Measurements from ENCODE around the gene REPIN1. TPM values are rescaled to one million over a fixed set of nuclear protein-coding genes. Genes with fewer than 3 reads are reported as not detected.
A peak's percentile ranks its signal among the peaks of the same experiment; 100 is the strongest.

Gene REPIN1
- total and polyA plus RNA-seq, 2 donors from 2014 or later, result 53.7 to 95.8 TPM

DNA sequence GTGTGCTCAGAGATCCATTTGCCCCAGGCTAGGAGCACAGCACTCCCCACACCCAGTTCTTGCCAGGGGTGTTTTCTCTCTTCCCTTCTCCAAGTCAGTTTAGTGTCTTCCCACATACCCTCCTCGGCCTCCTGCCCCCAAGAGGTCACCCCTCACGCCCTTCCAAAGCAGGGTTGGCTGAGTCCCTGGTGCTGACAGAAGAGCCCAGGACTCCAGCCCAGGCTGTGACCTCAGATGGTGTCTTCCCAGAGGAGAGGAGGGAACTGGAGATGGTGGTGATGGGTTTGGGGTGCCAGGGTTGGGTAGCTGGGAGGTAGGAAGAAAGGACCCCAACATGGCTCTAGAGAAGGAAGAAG, 30.3 kb downstream of the REPIN1 start:
- H3K9ac ChIP-seq (ENCODE audit: low read length in 3 of 3), result no peak overlapping the region
- H3K27ac ChIP-seq (ENCODE audit: low read depth in 2 of 2, low read length in 2 of 2), result no peak overlapping the region
- H3K4me1 ChIP-seq (ENCODE audit: control insufficient read depth in 2 of 3, insufficient read depth in 2 of 3, low read depth in 1 of 3, low read length in 3 of 3), result peaks cover 0 to 5% (median 0%) of the 10 kb centered on the region in 3 donors
- H3K27me3 ChIP-seq (ENCODE audit: control insufficient read depth, insufficient read depth, low read length), result no peaks in the 10 kb centered on the region
- no peak overlapping the region for H3K4me3 ChIP-seq (ENCODE audit: low read length in 3 of 3)
- TF ChIP-seq, protein P1, sequence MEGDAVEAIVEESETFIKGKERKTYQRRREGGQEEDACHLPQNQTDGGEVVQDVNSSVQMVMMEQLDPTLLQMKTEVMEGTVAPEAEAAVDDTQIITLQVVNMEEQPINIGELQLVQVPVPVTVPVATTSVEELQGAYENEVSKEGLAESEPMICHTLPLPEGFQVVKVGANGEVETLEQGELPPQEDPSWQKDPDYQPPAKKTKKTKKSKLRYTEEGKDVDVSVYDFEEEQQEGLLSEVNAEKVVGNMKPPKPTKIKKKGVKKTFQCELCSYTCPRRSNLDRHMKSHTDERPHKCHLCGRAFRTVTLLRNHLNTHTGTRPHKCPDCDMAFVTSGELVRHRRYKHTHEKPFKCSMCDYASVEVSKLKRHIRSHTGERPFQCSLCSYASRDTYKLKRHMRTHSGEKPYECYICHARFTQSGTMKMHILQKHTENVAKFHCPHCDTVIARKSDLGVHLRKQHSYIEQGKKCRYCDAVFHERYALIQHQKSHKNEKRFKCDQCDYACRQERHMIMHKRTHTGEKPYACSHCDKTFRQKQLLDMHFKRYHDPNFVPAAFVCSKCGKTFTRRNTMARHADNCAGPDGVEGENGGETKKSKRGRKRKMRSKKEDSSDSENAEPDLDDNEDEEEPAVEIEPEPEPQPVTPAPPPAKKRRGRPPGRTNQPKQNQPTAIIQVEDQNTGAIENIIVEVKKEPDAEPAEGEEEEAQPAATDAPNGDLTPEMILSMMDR (IDR thresholded peaks at IDR 0.05; ENCODE audit: borderline replicate concordance, extremely low read depth, insufficient read depth), result no peak
- no peaks in the 10 kb centered on the region for H3K36me3 ChIP-seq (ENCODE audit: control insufficient read depth in 2 of 3, insufficient read depth in 3 of 3, low read length in 3 of 3)
- no peaks in the 10 kb centered on the region for H3K9me3 ChIP-seq (ENCODE audit: control insufficient read depth in 2 of 3, insufficient read depth in 1 of 3, low read length in 3 of 3)
- intact Hi-C loops (cut with DNase I), result no loop called here
- DNase-seq (peak in 2 of 5 donors; percentile 37 to 51), FAIRE-seq (no peak)

DNA sequence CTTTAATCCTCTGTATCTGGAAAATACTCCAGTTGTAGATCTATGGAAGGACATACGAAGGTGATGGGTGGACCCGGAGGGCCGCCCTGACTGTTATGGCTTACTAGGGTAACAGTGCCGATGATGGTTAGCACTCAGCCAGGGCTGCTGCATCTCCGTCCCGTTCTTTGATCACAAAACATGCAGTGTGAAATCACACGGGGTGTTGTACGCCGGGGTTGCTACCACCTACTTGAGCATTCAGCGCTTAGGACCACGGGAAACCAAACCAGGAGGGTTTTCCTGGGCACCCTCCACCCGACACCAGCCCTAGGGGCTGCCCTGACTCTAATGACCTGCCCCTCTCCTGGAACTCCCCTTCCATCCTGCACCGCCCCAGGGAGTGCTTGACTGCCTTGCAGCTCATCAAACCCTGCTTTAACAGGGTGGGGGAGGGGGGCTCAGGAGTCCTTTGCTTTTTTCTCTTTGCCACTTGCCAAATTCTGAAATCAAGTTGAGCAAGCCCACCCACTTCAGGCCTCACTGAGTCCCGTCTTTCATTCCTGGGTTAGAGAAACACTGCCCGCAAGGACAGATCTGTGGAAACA, 30.9 kb downstream of the REPIN1 start:
- no peaks in the 10 kb centered on the region for H3K27me3 ChIP-seq (ENCODE audit: control insufficient read depth, insufficient read depth, low read length)
- no peak for FAIRE-seq
- peaks cover 0 to 11% (median 5%) of the 10 kb centered on the region in 3 donors for H3K4me1 ChIP-seq (ENCODE audit: control insufficient read depth in 2 of 3, insufficient read depth in 2 of 3, low read depth in 1 of 3, low read length in 3 of 3)
- intact Hi-C loops (cut with DNase I), result no loop called here
- no peaks in the 10 kb centered on the region for H3K36me3 ChIP-seq (ENCODE audit: control insufficient read depth in 2 of 3, insufficient read depth in 3 of 3, low read length in 3 of 3)
- TF ChIP-seq, protein P1 (IDR thresholded peaks at IDR 0.05; ENCODE audit: borderline replicate concordance, extremely low read depth, insufficient read depth), result no peak
- no peak overlapping the region for H3K9ac ChIP-seq (ENCODE audit: low read length in 3 of 3)
- H3K4me3 ChIP-seq (ENCODE audit: low read length in 3 of 3), result no peak overlapping the region
- H3K9me3 ChIP-seq (ENCODE audit: control insufficient read depth in 2 of 3, insufficient read depth in 1 of 3, low read length in 3 of 3), result no peaks in the 10 kb centered on the region
- DNase-seq, result peak in 3 of 5 donors; percentile 36 to 63 (median 42)
- no peak overlapping the region for H3K27ac ChIP-seq (ENCODE audit: low read depth in 2 of 2, low read length in 2 of 2)

DNA sequence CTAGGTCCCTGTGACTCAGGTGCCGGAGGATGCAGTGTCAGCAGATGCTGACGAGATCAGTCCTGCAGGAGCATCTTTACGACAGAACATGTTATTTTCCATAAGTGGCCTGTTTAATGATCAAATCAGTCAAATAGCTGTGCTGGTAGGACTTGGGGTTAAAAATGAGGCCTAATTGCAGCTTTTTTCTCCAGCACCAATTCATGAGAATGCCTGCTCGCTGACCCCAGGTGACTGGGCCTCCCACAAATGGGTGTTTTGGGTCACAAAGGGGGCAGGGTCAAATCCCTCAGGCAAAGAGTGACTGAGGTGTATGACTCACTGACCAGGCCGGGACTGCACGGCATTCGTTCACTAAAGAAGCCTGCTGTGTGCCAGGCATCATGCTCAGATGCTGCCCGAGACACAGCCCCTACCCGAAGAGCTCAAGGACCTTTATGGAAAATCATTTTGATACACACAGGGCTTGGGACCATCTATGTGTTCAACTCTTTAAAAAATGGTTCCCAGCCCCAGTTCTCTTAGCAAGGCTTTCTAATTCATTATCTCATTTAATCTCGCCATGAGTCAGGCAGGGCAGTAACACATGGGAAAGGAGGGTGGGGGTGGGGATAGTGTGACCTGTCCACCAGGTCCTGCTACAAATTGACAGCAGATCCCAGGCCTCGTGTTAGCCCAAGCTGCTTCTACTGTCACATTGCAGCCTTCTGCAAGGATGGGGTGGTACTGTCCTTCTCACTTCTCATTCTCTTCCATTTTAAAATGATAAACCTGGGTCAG, 31.6 kb downstream of the REPIN1 start:
- no peaks in the 10 kb centered on the region for H3K36me3 ChIP-seq (ENCODE audit: control insufficient read depth in 2 of 3, insufficient read depth in 3 of 3, low read length in 3 of 3)
- TF ChIP-seq, protein P1 (IDR thresholded peaks at IDR 0.05; ENCODE audit: borderline replicate concordance, extremely low read depth, insufficient read depth), result no peak
- H3K27me3 ChIP-seq (ENCODE audit: control insufficient read depth, insufficient read depth, low read length), result no peaks in the 10 kb centered on the region
- FAIRE-seq (no peak), DNase-seq (peak in 2 of 5 donors; percentile 47 to 74)
- H3K4me1 ChIP-seq (ENCODE audit: control insufficient read depth in 2 of 3, insufficient read depth in 2 of 3, low read depth in 1 of 3, low read length in 3 of 3), result peaks cover 0 to 11% (median 8%) of the 10 kb centered on the region in 3 donors
- no peak overlapping the region for H3K27ac ChIP-seq (ENCODE audit: low read depth in 2 of 2, low read length in 2 of 2)
- H3K9me3 ChIP-seq (ENCODE audit: control insufficient read depth in 2 of 3, insufficient read depth in 1 of 3, low read length in 3 of 3), result no peaks in the 10 kb centered on the region
- H3K9ac ChIP-seq (ENCODE audit: low read length in 3 of 3), result no peak overlapping the region
- intact Hi-C loops (cut with DNase I), result no loop called here
- no peak overlapping the region for H3K4me3 ChIP-seq (ENCODE audit: low read length in 3 of 3)
